Chondrocyte (in vitro differentiated cells): ENCODE data around the gene NKIRAS2. TPM values are rescaled to one million over a fixed set of nuclear protein-coding genes. Genes with fewer than 3 reads are reported as not detected.
A peak's percentile ranks its signal among the peaks of the same experiment; 100 is the strongest.
"Not testable (repeated sequence)": the region's sequence is repeated elsewhere in the genome, so short reads cannot be mapped to it uniquely, and the experiment has no call there.

Experiments used
- DNase-seq: peaks from one replicate; pipeline ENCODE4 v3.0.0; 2021; ENCODE audit warnings: mixed read lengths, low spot score
- H3K27ac Mint-ChIP-seq: one replicate; pipeline ENCODE4 v1.8.0; 2021; ENCODE audit warnings: mild to moderate bottlenecking, moderate library complexity, mixed read lengths; ENCODE audit not compliant: unreplicated experiment
- H3K27me3 Mint-ChIP-seq: 2 replicates; pipeline ENCODE4 v1.8.0; 2021; ENCODE audit warnings: low read depth, mixed read lengths
- H3K36me3 Mint-ChIP-seq: 2 replicates; pipeline ENCODE4 v1.8.0; 2021; ENCODE audit warnings: low read depth, mixed read lengths
- H3K4me1 Mint-ChIP-seq: 2 replicates; pipeline ENCODE4 v1.8.0; 2021; ENCODE audit warnings: low read depth, mild to moderate bottlenecking, mixed read lengths
- H3K4me3 Mint-ChIP-seq: one replicate; pipeline ENCODE4 v1.8.0; 2021; ENCODE audit warnings: mild to moderate bottlenecking, moderate library complexity, mixed read lengths; ENCODE audit not compliant: unreplicated experiment
- H3K9me3 Mint-ChIP-seq: 2 replicates; pipeline ENCODE4 v1.8.0; 2021; ENCODE audit warnings: low read depth, mixed read lengths
- CTCF ChIP-seq: fragments of 200-600 bp; sonication (generic); IDR thresholded peaks from 2 replicates; pipeline ENCODE4 v1.5.0; 2021; ENCODE audit warnings: antibody characterized with exemption, mild to moderate bottlenecking, moderate library complexity
- total RNA-seq: library from RNA; stranded (reverse); gene quantifications from 3 replicates; pipeline ENCODE4 v1.2.1, GENCODE V29; 2021

Gene NKIRAS2
- total RNA-seq, 1 donor from 2014 or later, result 56.9 TPM

- Mint-ChIP-seq H3K27me3 (no peaks in the 10 kb centered on the region), H3K36me3 (peaks cover 8% of the 10 kb centered on the region), H3K27ac (no peak overlapping the region), H3K4me1 (peaks cover 34% of the 10 kb centered on the region), H3K4me3 (no peak overlapping the region), H3K9me3 (no peaks in the 10 kb centered on the region)
- no peak for TF ChIP-seq CTCF
- DNase-seq, result no peak
Observed at GRCh38 chr17:42005166-42005565, 14.7 kb upstream of the NKIRAS2 start.

GRCh38 chr17:42009170-42009569 lies 10.7 kb upstream of the NKIRAS2 start:
- Mint-ChIP-seq H3K9me3 (no peaks in the 10 kb centered on the region), H3K4me1 (peaks cover 54% of the 10 kb centered on the region), H3K27me3 (no peaks in the 10 kb centered on the region), H3K27ac (no peak overlapping the region), H3K4me3 (no peak overlapping the region), H3K36me3 (no peaks in the 10 kb centered on the region)
- no peak for DNase-seq
- TF ChIP-seq CTCF, result peak; percentile 22

- Mint-ChIP-seq H3K4me1 (peaks cover 54% of the 10 kb centered on the region), H3K27ac (peak overlapping the region; percentile 77)
- H3K27me3 Mint-ChIP-seq, DNase-seq, H3K9me3 Mint-ChIP-seq, H3K4me3 Mint-ChIP-seq, H3K36me3 Mint-ChIP-seq: not testable (repeated sequence)
Observed at GRCh38 chr17:42010266-42010680, 9.6 kb upstream of the NKIRAS2 start.

- no peak for TF ChIP-seq CTCF
- Mint-ChIP-seq H3K4me1 (peaks cover 60% of the 10 kb centered on the region), H3K36me3 (no peaks in the 10 kb centered on the region), H3K27ac (peak overlapping the region; percentile 77), H3K4me3 (no peak overlapping the region), H3K27me3 (no peaks in the 10 kb centered on the region), H3K9me3 (no peaks in the 10 kb centered on the region)
- DNase-seq, result no peak
Observed at GRCh38 chr17:42010898-42011516, 8.9 kb upstream of the NKIRAS2 start.

- DNase-seq, H3K27me3 Mint-ChIP-seq, H3K4me3 Mint-ChIP-seq, H3K9me3 Mint-ChIP-seq, H3K36me3 Mint-ChIP-seq: not testable (repeated sequence)
- H3K27ac Mint-ChIP-seq, result peak overlapping the region; percentile 32
- peaks cover 62% of the 10 kb centered on the region for H3K4me1 Mint-ChIP-seq
Observed at GRCh38 chr17:42012363-42012762, 7.5 kb upstream of the NKIRAS2 start.

GRCh38 chr17:42013740-42014139 lies 6.2 kb upstream of the NKIRAS2 start:
- Mint-ChIP-seq H3K4me1 (peaks cover 72% of the 10 kb centered on the region), H3K27ac (peak overlapping the region; percentile 2)
- H3K9me3 Mint-ChIP-seq, DNase-seq, H3K4me3 Mint-ChIP-seq, H3K36me3 Mint-ChIP-seq, H3K27me3 Mint-ChIP-seq: not testable (repeated sequence)

- peak overlapping the region; percentile 98 for H3K4me3 Mint-ChIP-seq
- H3K36me3 Mint-ChIP-seq, result peaks cover 1% of the 10 kb centered on the region
- TF ChIP-seq CTCF, result no peak
- H3K27me3 Mint-ChIP-seq, result no peaks in the 10 kb centered on the region
- no peak for DNase-seq
- H3K27ac Mint-ChIP-seq, result peak overlapping the region; percentile 98
- H3K9me3 Mint-ChIP-seq, result no peaks in the 10 kb centered on the region
- peaks cover 65% of the 10 kb centered on the region for H3K4me1 Mint-ChIP-seq
Observed at GRCh38 chr17:42016411-42016831, 3.5 kb upstream of the NKIRAS2 start.
